LNCaP clone FGC (cell line): Measurements from ENCODE around the gene FYN.

Source experiments
- DNase-seq: peaks from one replicate; pipeline ENCODE4 v3.0.0-alpha.2; 2011; ENCODE audit warnings: low read depth
- H3K4me3 ChIP-seq: 2 replicates; pipeline ENCODE4 v1.5.1; 2011; ENCODE audit warnings: mild to moderate bottlenecking, low read depth, low read length, control low read depth
- TF ChIP-seq, protein P1 (sequence below): IDR thresholded peaks from 2 replicates; pipeline ENCODE4 v1.5.1; 2012; ENCODE audit warnings: mild to moderate bottlenecking; ENCODE audit not compliant: control insufficient read depth, insufficient read depth; ENCODE audit errors: extremely low read depth

FYN gene

DNA sequence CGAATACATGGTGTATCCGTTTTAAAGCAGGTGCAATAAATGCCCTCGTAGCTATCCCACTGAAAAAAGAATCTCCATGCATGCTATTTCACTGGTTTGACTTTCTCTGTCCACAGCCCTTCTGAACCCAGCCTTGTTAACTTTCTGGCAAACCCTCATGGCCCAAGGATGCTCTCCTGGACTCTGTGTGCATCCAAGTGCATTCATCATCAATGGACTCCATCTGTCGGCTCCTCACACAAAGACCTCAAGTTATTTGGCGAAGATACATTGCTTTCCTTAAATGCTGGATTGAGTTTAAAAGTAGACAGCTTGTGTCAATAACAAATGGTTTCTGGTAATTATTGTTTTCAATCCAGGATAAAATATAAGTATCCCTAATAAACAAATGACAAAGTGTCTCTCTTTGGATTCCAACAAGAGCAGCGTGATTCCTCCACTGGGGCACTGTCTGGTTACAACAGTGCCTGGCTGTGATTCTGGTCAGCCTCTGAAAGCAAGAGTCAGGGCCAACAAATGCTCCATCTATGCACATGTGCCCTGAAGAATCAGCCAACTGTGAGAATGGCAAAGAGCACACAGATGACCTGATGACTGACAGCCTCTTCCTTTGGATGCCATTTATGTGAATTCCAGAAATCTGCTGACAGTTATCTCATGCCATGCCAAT is 55.7 kb downstream of the FYN start:
- no peak for DNase-seq
- H3K4me3 ChIP-seq: no peak overlapping the region
- TF ChIP-seq, protein P1, sequence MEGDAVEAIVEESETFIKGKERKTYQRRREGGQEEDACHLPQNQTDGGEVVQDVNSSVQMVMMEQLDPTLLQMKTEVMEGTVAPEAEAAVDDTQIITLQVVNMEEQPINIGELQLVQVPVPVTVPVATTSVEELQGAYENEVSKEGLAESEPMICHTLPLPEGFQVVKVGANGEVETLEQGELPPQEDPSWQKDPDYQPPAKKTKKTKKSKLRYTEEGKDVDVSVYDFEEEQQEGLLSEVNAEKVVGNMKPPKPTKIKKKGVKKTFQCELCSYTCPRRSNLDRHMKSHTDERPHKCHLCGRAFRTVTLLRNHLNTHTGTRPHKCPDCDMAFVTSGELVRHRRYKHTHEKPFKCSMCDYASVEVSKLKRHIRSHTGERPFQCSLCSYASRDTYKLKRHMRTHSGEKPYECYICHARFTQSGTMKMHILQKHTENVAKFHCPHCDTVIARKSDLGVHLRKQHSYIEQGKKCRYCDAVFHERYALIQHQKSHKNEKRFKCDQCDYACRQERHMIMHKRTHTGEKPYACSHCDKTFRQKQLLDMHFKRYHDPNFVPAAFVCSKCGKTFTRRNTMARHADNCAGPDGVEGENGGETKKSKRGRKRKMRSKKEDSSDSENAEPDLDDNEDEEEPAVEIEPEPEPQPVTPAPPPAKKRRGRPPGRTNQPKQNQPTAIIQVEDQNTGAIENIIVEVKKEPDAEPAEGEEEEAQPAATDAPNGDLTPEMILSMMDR: no peak

DNA sequence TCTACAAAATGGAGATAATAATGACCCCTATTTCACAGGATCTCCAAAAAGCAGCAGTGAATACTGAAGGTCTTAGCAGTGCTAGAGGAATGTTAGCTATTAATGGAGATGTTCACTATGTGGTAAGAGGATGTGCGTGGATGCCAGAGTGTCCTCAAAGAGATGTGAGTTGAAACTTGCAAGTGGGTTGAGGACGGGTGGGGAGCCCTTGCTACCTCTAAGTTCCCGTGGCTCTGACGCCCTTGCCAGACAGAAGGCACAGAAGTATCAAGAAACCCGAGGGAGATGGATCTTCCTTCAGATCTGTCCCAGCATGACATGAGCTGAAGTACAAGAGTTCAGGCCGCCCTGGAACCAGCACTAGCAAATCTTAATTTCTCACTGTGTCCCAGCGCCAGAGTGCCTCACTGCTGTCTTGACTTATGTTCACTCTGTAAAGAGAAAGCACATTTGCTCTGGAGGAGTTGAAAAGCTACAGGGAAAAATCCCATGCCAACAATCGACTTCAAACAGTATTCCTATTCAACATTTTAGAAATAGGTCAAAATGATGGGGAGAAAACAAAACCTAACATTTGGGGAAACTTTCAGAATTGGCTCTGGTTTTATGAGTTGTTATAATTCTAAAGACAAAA is 59.5 kb downstream of the FYN start:
- TF ChIP-seq, protein P1: no peak
- H3K4me3 ChIP-seq: no peak overlapping the region
- no peak for DNase-seq

DNA sequence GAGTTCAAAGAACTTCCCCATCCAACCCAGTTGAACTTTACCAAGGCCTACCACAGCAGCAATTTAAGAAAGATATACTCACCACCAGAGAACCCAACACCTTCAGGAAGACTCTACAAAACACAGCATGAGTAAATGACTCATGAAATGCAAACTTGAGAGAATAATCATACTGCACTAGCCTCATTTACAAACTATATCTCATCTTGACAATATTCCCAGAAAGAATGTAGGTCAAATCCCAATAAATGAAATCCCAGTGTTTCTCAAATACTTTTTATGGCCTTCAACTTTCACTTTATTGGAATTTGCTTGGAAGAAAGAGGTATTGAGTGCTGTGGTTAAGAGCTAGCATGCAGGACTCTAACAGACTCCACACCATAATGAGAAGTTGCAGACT is 60.0 kb downstream of the FYN start:
- no peak overlapping the region for H3K4me3 ChIP-seq

DNA sequence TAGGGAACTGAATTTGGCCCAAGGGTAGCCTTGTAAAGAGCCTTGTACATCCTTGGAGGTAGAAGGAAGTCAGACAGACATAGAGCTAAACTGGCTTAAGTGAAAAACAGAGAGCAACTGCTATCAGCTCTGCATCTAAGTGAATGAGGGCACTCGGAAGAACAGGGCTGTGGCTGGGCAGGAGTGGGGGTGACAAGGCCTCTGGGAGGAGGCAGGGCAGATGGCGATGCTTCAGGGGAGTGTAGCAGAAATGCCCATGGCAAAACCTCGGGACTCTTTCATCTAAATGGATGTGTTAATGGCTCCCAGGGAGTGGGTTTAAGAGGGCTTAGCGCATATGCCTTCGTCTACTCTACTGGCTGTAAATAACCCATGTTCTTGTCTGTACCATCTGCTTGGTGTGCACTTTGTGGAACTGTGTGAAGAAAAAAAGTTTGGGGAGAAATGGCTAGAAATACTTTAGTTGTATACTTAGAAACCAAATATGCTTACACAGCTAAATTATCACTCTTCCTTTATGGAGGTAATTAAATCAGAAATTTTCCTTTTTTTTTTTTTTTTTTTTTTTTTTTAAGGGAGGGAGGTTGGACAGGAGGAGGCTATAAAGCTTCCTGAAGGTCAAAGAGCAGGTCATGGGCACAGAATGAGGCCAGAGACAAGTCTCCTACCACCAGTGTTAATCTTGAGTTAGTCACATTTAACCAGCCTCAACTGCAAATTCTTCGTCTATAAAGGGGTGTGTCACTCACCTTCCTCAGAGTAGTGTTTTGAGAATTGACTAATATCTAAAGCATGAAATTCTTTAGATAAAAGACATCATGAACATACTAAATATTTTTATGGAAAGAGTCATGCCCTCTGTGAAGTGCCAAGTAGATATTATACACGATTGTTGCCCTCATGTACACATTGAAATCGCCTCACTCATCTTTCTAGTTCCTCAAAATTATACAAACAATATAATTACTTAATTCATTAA is 60.9 kb downstream of the FYN start:
- TF ChIP-seq, protein P1: no peak
- no peak for DNase-seq
- H3K4me3 ChIP-seq: no peak overlapping the region

More for the DNA sequence above, 60.0 kb downstream of the FYN start:
- TF ChIP-seq, protein P1: no peak
- DNase-seq: no peak

DNA sequence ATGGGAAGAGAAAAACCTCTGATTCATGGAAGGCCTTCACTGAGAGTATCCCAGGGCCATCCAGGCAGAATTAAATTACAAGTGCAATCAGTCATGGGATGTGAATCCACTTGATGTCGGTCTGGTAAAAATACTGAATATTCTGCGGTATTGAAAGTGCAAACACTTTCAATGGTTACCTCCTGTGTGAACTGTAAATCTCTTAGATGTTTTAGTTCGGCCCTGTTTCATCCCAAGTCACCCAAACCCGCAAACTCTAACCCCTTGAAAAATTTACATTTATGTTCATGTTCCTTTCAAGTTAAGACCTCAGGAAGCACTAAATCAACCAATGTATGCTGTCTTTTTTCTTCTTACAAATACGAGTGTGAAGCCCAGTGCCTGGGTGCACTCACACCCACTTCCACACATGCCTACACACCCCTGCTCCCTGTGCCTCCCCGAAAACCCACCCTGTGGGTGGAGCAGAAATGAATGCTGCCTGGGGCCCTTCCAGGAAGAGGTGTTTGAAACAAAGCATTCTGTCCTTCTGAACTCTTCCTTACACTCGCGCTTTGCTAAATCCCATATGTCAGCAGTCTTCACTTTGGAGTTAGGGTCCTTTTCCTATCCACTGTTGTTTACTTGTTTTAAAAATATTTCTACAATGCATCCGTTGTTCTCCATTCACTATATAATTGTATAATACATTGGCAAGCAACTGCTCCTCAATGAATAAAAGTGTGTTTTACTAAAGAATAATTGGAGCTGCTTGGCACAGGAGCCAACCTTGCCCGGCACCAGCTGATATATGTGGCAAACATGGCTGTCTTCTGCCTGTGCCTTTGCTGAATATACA is 62.7 kb downstream of the FYN start:
- DNase-seq: no peak
- TF ChIP-seq, protein P1: no peak
- H3K4me3 ChIP-seq: no peak overlapping the region

DNA sequence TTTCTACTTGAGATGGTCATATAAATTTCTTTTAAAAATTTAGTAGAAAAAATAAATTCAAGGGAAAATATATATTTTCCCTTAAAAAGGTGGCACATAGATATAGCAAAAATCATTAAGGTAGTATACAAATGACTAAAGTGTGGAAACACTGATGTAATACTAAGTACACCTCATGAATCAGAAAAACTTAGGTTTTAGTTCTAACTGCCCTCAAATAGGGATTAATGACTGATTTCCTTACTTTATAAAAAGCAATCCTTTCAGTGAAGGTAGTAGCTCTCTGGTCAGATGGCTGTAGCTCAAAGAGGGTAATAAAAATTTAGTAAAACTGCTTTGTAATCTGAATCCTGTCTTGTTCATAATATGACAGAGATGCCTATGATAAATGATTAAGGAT is 63.5 kb downstream of the FYN start:
- no peak for DNase-seq
- H3K4me3 ChIP-seq: no peak overlapping the region
- TF ChIP-seq, protein P1: no peak
